Neural progenitor cell (in vitro differentiated cells): ENCODE data around the gene AREL1. TPM values are rescaled to one million over a fixed set of nuclear protein-coding genes. Genes with fewer than 3 reads are reported as not detected.

Experiments
- DNase-seq: peaks from one replicate; pipeline ENCODE4 v3.0.0-alpha.2; 2016; ENCODE audit warnings: low spot score
- H2AFZ ChIP-seq: fragments of 200-600 bp; sonication (generic); replicated peaks from 2 replicates; pipeline ENCODE4 v1.6.1; 2016; ENCODE audit warnings: antibody characterized with exemption
- H3F3A ChIP-seq: fragments of 200-600 bp; sonication (generic); 2 replicates; pipeline ENCODE4 v1.6.1; 2016; ENCODE audit warnings: antibody characterized with exemption, low read depth
- H3K27ac ChIP-seq: fragments of 200-600 bp; sonication (generic); 2 replicates; pipeline ENCODE4 v1.5.1; 2016; ENCODE audit warnings: mild to moderate bottlenecking
- H3K27me3 ChIP-seq: fragments of 200-600 bp; sonication (generic); 2 replicates; pipeline ENCODE4 v1.6.1; 2016; ENCODE audit warnings: mild to moderate bottlenecking, moderate library complexity
- H3K36me3 ChIP-seq: fragments of 200-600 bp; sonication (generic); 2 replicates; pipeline ENCODE4 v1.5.1; 2016
- H3K4me1 ChIP-seq: fragments of 200-600 bp; sonication (generic); 2 replicates; pipeline ENCODE4 v1.6.1; 2016; ENCODE audit warnings: mixed run types
- H3K4me2 ChIP-seq: fragments of 200-600 bp; sonication (generic); 2 replicates; pipeline ENCODE4 v1.6.1; 2016
- H3K4me3 ChIP-seq: fragments of 200-600 bp; sonication (generic); 2 replicates; pipeline ENCODE4 v1.5.1; 2016
- H3K79me2 ChIP-seq: fragments of 200-600 bp; sonication (generic); 2 replicates; pipeline ENCODE4 v1.6.1; 2016; ENCODE audit warnings: low read depth
- H3K9ac ChIP-seq: fragments of 200-600 bp; sonication (generic); 2 replicates; pipeline ENCODE4 v1.6.1; 2016
- H3K9me3 ChIP-seq: fragments of 200-600 bp; sonication (generic); 2 replicates; pipeline ENCODE4 v1.5.1; 2016; ENCODE audit warnings: low read depth
- H4K20me1 ChIP-seq: fragments of 200-600 bp; sonication (generic); 2 replicates; pipeline ENCODE4 v1.6.1; 2016; ENCODE audit warnings: low read depth
- H3K27ac Mint-ChIP-seq: 3 replicates; pipeline ENCODE4 v1.8.0; 2021; ENCODE audit warnings: mixed read lengths
- H3K27me3 Mint-ChIP-seq: 2 replicates; pipeline ENCODE4 v1.8.0; 2022; ENCODE audit warnings: low read depth, mild to moderate bottlenecking, inconsistent platforms, moderate library complexity, mixed read lengths; ENCODE audit not compliant: insufficient read depth
- H3K36me3 Mint-ChIP-seq: 3 replicates; pipeline ENCODE4 v1.8.0; 2021; ENCODE audit warnings: mixed read lengths
- H3K4me1 Mint-ChIP-seq: 3 replicates; pipeline ENCODE4 v1.8.0; 2021; ENCODE audit warnings: mixed read lengths
- H3K4me3 Mint-ChIP-seq: 3 replicates; pipeline ENCODE4 v1.8.0; 2021; ENCODE audit warnings: mild to moderate bottlenecking, moderate library complexity, mixed read lengths
- H3K9me3 Mint-ChIP-seq: 3 replicates; pipeline ENCODE4 v1.8.0; 2020; ENCODE audit warnings: mixed read lengths
- CTCF ChIP-seq: fragments of 200-600 bp; sonication (generic); IDR thresholded peaks from 2 replicates; pipeline ENCODE4 v1.5.1; 2017; ENCODE audit warnings: antibody characterized with exemption, mild to moderate bottlenecking
- EZH2 ChIP-seq: fragments of 200-600 bp; sonication (generic); IDR thresholded peaks from 2 replicates; pipeline ENCODE4 v1.6.1; 2017; ENCODE audit warnings: antibody characterized with exemption, mild to moderate bottlenecking, moderate library complexity
- EZH2phosphoT487 ChIP-seq: fragments of 200-600 bp; sonication (generic); IDR thresholded peaks from 2 replicates; pipeline ENCODE4 v1.6.1; 2017; ENCODE audit warnings: antibody characterized with exemption
- total RNA-seq: library from RNA; depleted of rRNA; stranded (reverse); fragments of >200 nt; gene quantifications from 2 replicates; pipeline ENCODE4 v1.2.3, GENCODE V29; 2015; ENCODE audit warnings: low replicate concordance

AREL1 gene
- total RNA-seq, 1 donor from 2014 or later, result 25.2 TPM

DNA sequence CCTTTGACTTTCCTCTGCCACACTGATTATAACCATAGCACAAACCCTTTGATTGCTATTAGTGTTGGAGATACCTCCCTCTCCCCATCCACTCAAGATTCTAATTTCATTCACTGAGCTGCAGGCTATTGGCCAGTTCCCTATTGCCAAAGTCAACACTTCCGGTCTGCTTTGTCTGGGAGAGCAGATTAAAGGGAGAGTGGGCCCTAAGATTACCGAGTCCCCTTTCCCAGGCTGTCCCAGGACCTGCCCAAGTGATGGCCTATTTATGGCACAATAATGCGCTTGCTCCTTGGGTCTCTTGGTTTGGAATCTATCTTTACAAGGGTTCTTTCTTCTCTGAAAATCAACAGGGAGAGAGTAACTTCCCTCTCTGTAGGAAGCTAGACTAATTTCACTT, 57.9 kb downstream of the AREL1 start:
- Mint-ChIP-seq H3K9me3 (no peaks in the 10 kb centered on the region), H3K4me1 (no peaks in the 10 kb centered on the region), H3K36me3 (peaks cover 2% of the 10 kb centered on the region), H3K27me3 (peaks cover 3% of the 10 kb centered on the region), H3K4me3 (no peak overlapping the region), H3K27ac (no peak overlapping the region)
- Histone ChIP-seq H3K36me3 (no peaks in the 10 kb centered on the region), H3K79me2 (no peaks in the 10 kb centered on the region), H3K4me3 (no peak overlapping the region), H3K4me2 (no peak overlapping the region), H2AFZ (no peak overlapping the region), H3K27ac (no peak overlapping the region), H3F3A (no peaks in the 10 kb centered on the region), H3K9ac (no peak overlapping the region), H3K9me3 (no peaks in the 10 kb centered on the region), H3K27me3 (no peaks in the 10 kb centered on the region), H4K20me1 (no peaks in the 10 kb centered on the region), H3K4me1 (peaks cover 4% of the 10 kb centered on the region)
- no peak for DNase-seq
- no peak for TF ChIP-seq EZH2phosphoT487

DNA sequence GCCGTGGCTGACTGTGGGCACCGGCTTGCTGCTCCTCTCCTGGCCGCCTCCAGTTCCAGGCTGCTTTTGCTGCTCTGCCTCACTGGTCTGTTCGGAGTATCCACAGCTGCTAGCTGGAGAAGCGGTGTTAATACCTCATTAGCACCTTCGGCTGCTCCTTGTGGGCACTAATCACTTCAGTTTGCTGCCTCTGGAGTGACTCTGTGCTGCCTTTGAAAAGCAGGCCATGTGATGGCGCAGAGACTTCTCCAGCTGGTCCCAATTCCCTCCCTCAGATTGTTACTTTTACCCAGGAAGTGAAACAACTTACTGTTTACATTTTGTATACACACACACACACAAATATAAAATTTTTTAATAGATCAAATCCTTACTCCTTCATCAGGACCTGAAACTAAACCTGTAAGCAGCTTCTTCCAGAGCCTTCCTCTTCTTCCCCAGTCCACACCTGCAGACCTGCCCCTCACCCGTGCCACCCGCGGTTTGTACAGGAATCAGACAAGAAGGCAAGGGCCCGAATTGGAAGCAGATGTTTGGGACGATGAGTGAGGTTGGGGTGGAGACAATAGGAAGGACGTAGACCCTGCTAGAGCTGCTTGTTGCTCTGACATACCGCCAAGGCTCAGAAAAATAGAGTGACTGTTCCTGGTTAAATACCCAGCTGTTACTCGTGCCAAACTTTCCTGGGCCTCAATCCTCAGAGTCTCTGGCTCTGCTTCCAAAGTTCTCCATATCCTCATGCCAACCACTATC, 59.3 kb downstream of the AREL1 start:
- H3K9me3 ChIP-seq, result no peaks in the 10 kb centered on the region
- Mint-ChIP-seq H3K27ac (peak overlapping the region; percentile 6), H3K4me3 (no peak overlapping the region), H3K27me3 (peaks cover 3% of the 10 kb centered on the region), H3K9me3 (no peaks in the 10 kb centered on the region), H3K4me1 (peaks cover 9% of the 10 kb centered on the region), H3K36me3 (peaks cover 2% of the 10 kb centered on the region)
- peaks cover 4% of the 10 kb centered on the region for H3K4me1 ChIP-seq
- no peak overlapping the region for H3K4me2 ChIP-seq
- no peaks in the 10 kb centered on the region for H3K79me2 ChIP-seq
- no peak for TF ChIP-seq EZH2phosphoT487
- no peak for TF ChIP-seq CTCF
- no peak for TF ChIP-seq EZH2
- H3K27me3 ChIP-seq, result no peaks in the 10 kb centered on the region
- H2AFZ ChIP-seq, result no peak overlapping the region
- no peaks in the 10 kb centered on the region for H3K36me3 ChIP-seq
- H3F3A ChIP-seq, result no peaks in the 10 kb centered on the region
- no peaks in the 10 kb centered on the region for H4K20me1 ChIP-seq
- H3K9ac ChIP-seq, result no peak overlapping the region
- peak; percentile 47 for DNase-seq
- H3K4me3 ChIP-seq, result no peak overlapping the region
- H3K27ac ChIP-seq, result peak overlapping the region; percentile 53

- Mint-ChIP-seq H3K9me3 (no peaks in the 10 kb centered on the region), H3K27ac (no peak overlapping the region), H3K27me3 (peaks cover 5% of the 10 kb centered on the region), H3K4me1 (peaks cover 18% of the 10 kb centered on the region), H3K4me3 (no peak overlapping the region), H3K36me3 (peaks cover 2% of the 10 kb centered on the region)
- Histone ChIP-seq H3K4me3 (no peak overlapping the region), H3K4me1 (peaks cover 4% of the 10 kb centered on the region), H3K27me3 (no peaks in the 10 kb centered on the region), H3K9ac (no peak overlapping the region), H3K27ac (no peak overlapping the region), H3F3A (no peaks in the 10 kb centered on the region), H2AFZ (no peak overlapping the region), H3K36me3 (no peaks in the 10 kb centered on the region), H3K4me2 (no peak overlapping the region), H3K9me3 (no peaks in the 10 kb centered on the region), H3K79me2 (no peaks in the 10 kb centered on the region), H4K20me1 (no peaks in the 10 kb centered on the region)
- TF ChIP-seq CTCF, result no peak
- TF ChIP-seq EZH2phosphoT487, result no peak
- TF ChIP-seq EZH2, result no peak
- no peak for DNase-seq
Observed at GRCh38 chr14:74652541-74652940, 60.3 kb downstream of the AREL1 start.

DNA sequence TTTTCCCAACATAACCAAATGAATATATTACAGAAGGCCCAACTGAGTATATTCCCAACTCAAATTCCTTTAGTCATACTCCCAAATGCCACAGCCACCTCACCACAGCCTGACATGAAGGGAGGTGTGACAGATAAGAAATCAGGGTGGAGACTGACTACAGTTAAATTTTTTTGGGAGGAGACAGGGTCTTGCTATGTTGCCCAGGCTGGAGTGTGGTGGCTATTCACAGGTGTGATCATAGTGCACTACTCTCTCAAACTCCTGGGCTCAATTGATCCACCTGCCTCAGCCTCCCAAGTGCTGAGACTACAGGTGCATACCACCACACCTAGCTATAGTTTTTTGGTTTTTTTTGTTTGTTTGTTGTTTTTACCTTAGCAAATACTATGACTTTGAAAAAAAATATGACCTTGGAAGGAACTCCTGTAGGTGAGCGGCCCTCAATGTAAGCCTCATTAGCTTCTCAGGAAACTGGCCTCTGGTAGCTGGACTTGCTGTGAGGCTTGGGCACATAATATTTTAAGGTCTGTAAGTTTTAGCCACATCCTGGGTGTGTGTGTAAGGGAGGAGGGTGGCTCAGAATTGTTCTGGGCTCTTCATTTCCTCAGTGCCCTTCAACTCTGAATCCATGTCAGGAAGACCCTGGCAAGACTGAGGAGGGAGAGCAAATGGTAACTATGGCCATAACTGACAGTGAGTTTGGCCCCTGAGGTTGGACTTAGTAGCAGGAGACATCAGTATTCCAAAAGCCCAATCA, 61.8 kb downstream of the AREL1 start:
- Mint-ChIP-seq H3K27me3 (peaks cover 5% of the 10 kb centered on the region), H3K36me3 (no peaks in the 10 kb centered on the region), H3K27ac (no peak overlapping the region), H3K4me1 (peaks cover 21% of the 10 kb centered on the region), H3K4me3 (no peak overlapping the region), H3K9me3 (no peaks in the 10 kb centered on the region)
- H3K9ac ChIP-seq, result no peak overlapping the region
- TF ChIP-seq EZH2, result no peak
- H3K27me3 ChIP-seq, result no peaks in the 10 kb centered on the region
- no peak overlapping the region for H3K27ac ChIP-seq
- H3K36me3 ChIP-seq, result no peaks in the 10 kb centered on the region
- peaks cover 4% of the 10 kb centered on the region for H3K4me1 ChIP-seq
- no peak for DNase-seq
- H2AFZ ChIP-seq, result no peak overlapping the region
- H3K4me2 ChIP-seq, result no peak overlapping the region
- H4K20me1 ChIP-seq, result no peaks in the 10 kb centered on the region
- no peaks in the 10 kb centered on the region for H3K79me2 ChIP-seq
- H3F3A ChIP-seq, result no peaks in the 10 kb centered on the region
- no peaks in the 10 kb centered on the region for H3K9me3 ChIP-seq
- no peak overlapping the region for H3K4me3 ChIP-seq
